Measurements from ENCODE around the gene SCAMP4. TPM values are rescaled to one million over a fixed set of nuclear protein-coding genes. Genes with fewer than 3 reads are reported as not detected.

The SCAMP4 gene
- total RNA-seq, 1 experiment from 2014 or later = 63.3 TPM

GRCh38 chr19:1904860-1905109 lies 414 bp upstream of the SCAMP4 start (continued):
- TF ChIP-seq, protein P1, sequence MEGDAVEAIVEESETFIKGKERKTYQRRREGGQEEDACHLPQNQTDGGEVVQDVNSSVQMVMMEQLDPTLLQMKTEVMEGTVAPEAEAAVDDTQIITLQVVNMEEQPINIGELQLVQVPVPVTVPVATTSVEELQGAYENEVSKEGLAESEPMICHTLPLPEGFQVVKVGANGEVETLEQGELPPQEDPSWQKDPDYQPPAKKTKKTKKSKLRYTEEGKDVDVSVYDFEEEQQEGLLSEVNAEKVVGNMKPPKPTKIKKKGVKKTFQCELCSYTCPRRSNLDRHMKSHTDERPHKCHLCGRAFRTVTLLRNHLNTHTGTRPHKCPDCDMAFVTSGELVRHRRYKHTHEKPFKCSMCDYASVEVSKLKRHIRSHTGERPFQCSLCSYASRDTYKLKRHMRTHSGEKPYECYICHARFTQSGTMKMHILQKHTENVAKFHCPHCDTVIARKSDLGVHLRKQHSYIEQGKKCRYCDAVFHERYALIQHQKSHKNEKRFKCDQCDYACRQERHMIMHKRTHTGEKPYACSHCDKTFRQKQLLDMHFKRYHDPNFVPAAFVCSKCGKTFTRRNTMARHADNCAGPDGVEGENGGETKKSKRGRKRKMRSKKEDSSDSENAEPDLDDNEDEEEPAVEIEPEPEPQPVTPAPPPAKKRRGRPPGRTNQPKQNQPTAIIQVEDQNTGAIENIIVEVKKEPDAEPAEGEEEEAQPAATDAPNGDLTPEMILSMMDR (IDR thresholded peaks at IDR 0.05 in 2 of 3, conservative IDR thresholded peaks at IDR 0.05 in 1 of 3; ENCODE audit: borderline replicate concordance in 1 of 3, insufficient read depth in 1 of 3, low read depth in 2 of 3, low read length in 2 of 3) = no peak
- no peak for TF ChIP-seq TCF7L2 (IDR thresholded peaks at IDR 0.05; ENCODE audit: borderline replicate concordance, extremely low read depth, insufficient read depth, insufficient read length)
- TF ChIP-seq, protein P2, sequence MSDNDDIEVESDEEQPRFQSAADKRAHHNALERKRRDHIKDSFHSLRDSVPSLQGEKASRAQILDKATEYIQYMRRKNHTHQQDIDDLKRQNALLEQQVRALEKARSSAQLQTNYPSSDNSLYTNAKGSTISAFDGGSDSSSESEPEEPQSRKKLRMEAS (IDR thresholded peaks at IDR 0.05) = no peak
- no peak for TF ChIP-seq JUND (IDR thresholded peaks at IDR 0.05)
- TF ChIP-seq EZH2phosphoT487 (IDR thresholded peaks at IDR 0.05; ENCODE audit: borderline replicate concordance) = no peak

DNA sequence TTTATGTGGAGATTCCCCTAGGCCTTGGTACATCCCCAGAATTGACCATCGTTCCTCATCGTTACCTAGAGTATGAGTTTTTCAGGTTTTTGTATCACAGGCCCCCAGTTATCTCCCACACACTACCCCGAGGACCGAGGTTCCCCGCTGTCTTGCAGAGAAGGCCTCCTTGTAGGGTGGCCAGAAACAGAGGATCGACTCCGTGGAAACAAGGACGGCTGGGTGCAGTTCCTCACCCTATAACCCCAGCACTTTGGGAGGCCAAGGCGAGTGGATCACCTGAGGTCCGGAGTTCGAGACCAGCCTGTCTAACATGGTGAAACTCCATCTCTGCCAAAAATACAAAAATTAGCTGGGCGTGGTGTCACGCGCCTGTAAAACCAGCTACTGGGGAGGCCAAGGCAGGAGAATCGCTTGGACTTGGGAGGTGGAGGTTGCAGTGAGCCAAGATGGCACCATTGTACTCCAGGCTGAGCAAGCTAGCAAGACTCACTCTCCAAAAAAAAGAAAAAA lies 720 bp downstream of the SCAMP4 start:
- no peak for ATAC-seq
- Histone ChIP-seq H3K9ac (ENCODE audit: low read length) (peak overlapping the region; percentile 89), H3K27ac (ENCODE audit: low read depth, low read length) (peak overlapping the region; percentile 85), H3K9me3 (ENCODE audit: control insufficient read depth in 1 of 2, insufficient read depth in 1 of 2, low read depth in 1 of 2, low read length in 2 of 2) (no peaks in the 10 kb centered on the region), H3K27me3 (ENCODE audit: insufficient read depth, low read length) (no peaks in the 10 kb centered on the region), H3K36me3 (ENCODE audit: control insufficient read depth in 1 of 2, insufficient read depth in 2 of 2, low read length in 2 of 2) (peaks cover 0 to 4% of the 10 kb centered on the region in 2 experiments; a peak in 1 of 4 replicates), H4K20me1 (ENCODE audit: insufficient read depth) (no peaks in the 10 kb centered on the region), H3K9me2 (ENCODE audit: insufficient read depth) (no peaks in the 10 kb centered on the region), H2AFZ (ENCODE audit: low read depth, low read length, poor library complexity, severe bottlenecking) (no peak overlapping the region), H3K4me2 (ENCODE audit: low read length) (peak overlapping the region; percentile 99), H3K4me3 (replicated peaks in 1 of 2; ENCODE audit: low read depth in 1 of 2, low read length in 2 of 2) (peak overlapping the region; percentile 55 to 95), H3K4me1 (ENCODE audit: control insufficient read depth in 1 of 2, insufficient read depth in 2 of 2, low read length in 2 of 2) (peaks cover 9 to 26% of the 10 kb centered on the region in 2 experiments; a peak in 3 of 4 replicates), H3K79me2 (ENCODE audit: insufficient read depth, low read length) (peaks cover 53% of the 10 kb centered on the region)
- no peak for TF ChIP-seq ATF3 (IDR thresholded peaks at IDR 0.05)
- peak; percentile 51; the same call in 1 of the 2 replicates for TF ChIP-seq ZFX (IDR thresholded peaks at IDR 0.05)
- intact Hi-C loops (cut with micrococcal nuclease) = loop anchor here (5.0 kb wide), 1 partner anchor 246 kb away; the partner anchor contains the start of gene AP3D1
- ChIA-PET CTCF (interaction anchor here (1.3 kb wide), 1 partner anchor 41 kb away, joined by 6 read pairs; no protein-coding TSS in a partner anchor), RAD21 (ENCODE audit: low non-redundant PET in 1 of 2, low total read pairs in 2 of 2, uncharacterized antibody in 2 of 2, unreplicated experiment in 2 of 2) (no interaction called here), POLR2A (interaction anchor here (0.6 to 1.6 kb wide), 5 partner anchors 8 to 126 kb away, joined by 3 to 5 read pairs (median 4); no protein-coding TSS in a partner anchor)
- DNase-seq (ENCODE audit: low read depth, low spot score) = no peak
- TSS peak; percentile 76 for BruUV-seq (replicated peaks)

Measured in HCT116 (cell line).